Ishikawa (cell line): ENCODE results near the gene GNG4.

ENCODE experiments used
- CREB1 ChIP-seq: IDR thresholded peaks from 2 replicates; pipeline ENCODE4 v1.6.1; 2012; ENCODE audit warnings: low read depth
- MAX ChIP-seq: IDR thresholded peaks from 2 replicates; pipeline ENCODE4 v1.6.1; 2012
- RAD21 ChIP-seq: IDR thresholded peaks from 2 replicates; pipeline ENCODE4 v1.6.1; 2012; ENCODE audit warnings: low read depth
- TCF12 ChIP-seq: IDR thresholded peaks from 2 replicates; pipeline ENCODE4 v1.6.1; 2012; ENCODE audit warnings: low read depth
- YY1 ChIP-seq: IDR thresholded peaks from 2 replicates; pipeline ENCODE4 v1.6.1; 2012; ENCODE audit warnings: low read depth
- ZBTB7A ChIP-seq: IDR thresholded peaks from 2 replicates; pipeline ENCODE4 v1.6.1; 2012; ENCODE audit warnings: low read depth

- no peak for TF ChIP-seq MAX
- TF ChIP-seq ZBTB7A, result no peak
- TF ChIP-seq YY1, result no peak
- no peak for TF ChIP-seq TCF12
- TF ChIP-seq CREB1, result no peak
- TF ChIP-seq RAD21, result no peak
These were observed 36.8 kb downstream of the GNG4 start for GRCh38 chr1:235612761-235613160.
